ENCODE measurements around the gene ATP1B2. TPM values are rescaled to one million over a fixed set of nuclear protein-coding genes. Genes with fewer than 3 reads are reported as not detected.
"Not testable (repeated sequence)": the region's sequence is repeated elsewhere in the genome, so short reads cannot be mapped to it uniquely, and the experiment has no call there.

ATP1B2 gene
- polyA plus RNA-seq, 4 donors: 1.1 to 1.9 TPM; not detected in 2

GRCh38 chr17:7615265-7615747 is 35.4 kb upstream of the ATP1B2 start:
- no peaks in the 10 kb centered on the region for H3K27me3 ChIP-seq (ENCODE audit: control insufficient read depth in 3 of 3, insufficient read depth in 3 of 3, low read length in 3 of 3)
- FAIRE-seq (no peak), DNase-seq (no peak)
- peaks cover 0 to 9% (median under 1%) of the 10 kb centered on the region in 3 donors for H3K36me3 ChIP-seq (ENCODE audit: control insufficient read depth in 3 of 3, insufficient read depth in 2 of 3, low read depth in 1 of 3, low read length in 3 of 3)
- peak overlapping the region; percentile 43 to 82 (median 78) for H3K27ac ChIP-seq (ENCODE audit: low read depth in 1 of 3, low read length in 2 of 3)
- H3K4me1 ChIP-seq (ENCODE audit: control insufficient read depth in 3 of 3, insufficient read depth in 2 of 3, low read depth in 1 of 3, low read length in 2 of 3): peaks cover 7 to 15% (median 11%) of the 10 kb centered on the region in 3 donors
- no peaks in the 10 kb centered on the region for H3K9me3 ChIP-seq (ENCODE audit: control insufficient read depth in 2 of 2, insufficient read depth in 1 of 2, low read depth in 1 of 2, low read length in 1 of 2)
- 3 to 5% (median 4%) methylated on average over 28 of the region's 28 CpGs for WGBS, 3 donors
- peak overlapping the region in 2 of 3 donors; percentile 16 to 45 for H3K4me3 ChIP-seq (ENCODE audit: low read depth in 1 of 3, low read length in 3 of 3)

DNA sequence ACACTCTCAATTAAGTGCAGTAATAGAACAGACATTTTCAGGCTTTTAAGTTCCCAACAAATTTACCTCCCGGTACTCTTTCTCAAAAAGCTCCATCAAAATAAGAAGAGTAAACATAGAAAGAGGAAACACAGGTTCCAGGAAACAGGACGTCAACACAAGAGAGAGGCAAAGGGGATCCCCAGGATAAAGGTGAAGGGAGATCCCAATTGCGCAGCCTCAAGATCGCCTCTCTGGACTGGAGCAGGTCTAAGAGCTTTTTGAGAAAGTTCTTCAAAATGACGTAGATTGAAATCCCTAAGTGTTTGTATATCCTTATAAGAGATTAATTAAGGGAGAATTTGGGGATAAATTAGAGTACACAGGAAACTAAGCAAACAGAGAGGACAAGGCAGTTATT is 32.1 kb upstream of the ATP1B2 start:
- DNase-seq (no peak), FAIRE-seq (no peak)
- H3K27me3 ChIP-seq (ENCODE audit: control insufficient read depth in 3 of 3, insufficient read depth in 3 of 3, low read length in 3 of 3): no peaks in the 10 kb centered on the region
- H3K9me3 ChIP-seq (ENCODE audit: control insufficient read depth in 2 of 2, insufficient read depth in 1 of 2, low read depth in 1 of 2, low read length in 1 of 2): no peaks in the 10 kb centered on the region
- H3K36me3 ChIP-seq (ENCODE audit: control insufficient read depth in 3 of 3, insufficient read depth in 2 of 3, low read depth in 1 of 3, low read length in 3 of 3): no peaks in the 10 kb centered on the region
- WGBS, 3 donors: 72 to 74% (median 74%) methylated on average over 5 of the region's 5 CpGs
- peaks cover 0 to 3% (median 2%) of the 10 kb centered on the region in 3 donors for H3K4me1 ChIP-seq (ENCODE audit: control insufficient read depth in 3 of 3, insufficient read depth in 2 of 3, low read depth in 1 of 3, low read length in 2 of 3)
- H3K27ac ChIP-seq (ENCODE audit: low read depth in 1 of 3, low read length in 2 of 3): no peak overlapping the region
- no peak overlapping the region for H3K4me3 ChIP-seq (ENCODE audit: low read depth in 1 of 3, low read length in 3 of 3)

- Histone ChIP-seq H3K4me1 (ENCODE audit: control insufficient read depth in 3 of 3, insufficient read depth in 2 of 3, low read depth in 1 of 3, low read length in 2 of 3) (no peaks in the 10 kb centered on the region), H3K36me3 (ENCODE audit: control insufficient read depth in 3 of 3, insufficient read depth in 2 of 3, low read depth in 1 of 3, low read length in 3 of 3) (peaks cover 0 to 12% (median 0%) of the 10 kb centered on the region in 3 donors), H3K27me3 (ENCODE audit: control insufficient read depth in 3 of 3, insufficient read depth in 3 of 3, low read length in 3 of 3) (no peaks in the 10 kb centered on the region), H3K27ac (ENCODE audit: low read depth in 1 of 3, low read length in 2 of 3) (no peak overlapping the region), H3K4me3 (ENCODE audit: low read depth in 1 of 3, low read length in 3 of 3) (no peak overlapping the region), H3K9me3 (ENCODE audit: control insufficient read depth in 2 of 2, insufficient read depth in 1 of 2, low read depth in 1 of 2, low read length in 1 of 2) (no peaks in the 10 kb centered on the region)
- FAIRE-seq (no peak), DNase-seq (no peak)
- 81 to 93% (median 86%) methylated on average over 8 of the region's 8 CpGs for WGBS, 3 donors
Measured at GRCh38 chr17:7620835-7621234, 29.9 kb upstream of the ATP1B2 start.

DNA sequence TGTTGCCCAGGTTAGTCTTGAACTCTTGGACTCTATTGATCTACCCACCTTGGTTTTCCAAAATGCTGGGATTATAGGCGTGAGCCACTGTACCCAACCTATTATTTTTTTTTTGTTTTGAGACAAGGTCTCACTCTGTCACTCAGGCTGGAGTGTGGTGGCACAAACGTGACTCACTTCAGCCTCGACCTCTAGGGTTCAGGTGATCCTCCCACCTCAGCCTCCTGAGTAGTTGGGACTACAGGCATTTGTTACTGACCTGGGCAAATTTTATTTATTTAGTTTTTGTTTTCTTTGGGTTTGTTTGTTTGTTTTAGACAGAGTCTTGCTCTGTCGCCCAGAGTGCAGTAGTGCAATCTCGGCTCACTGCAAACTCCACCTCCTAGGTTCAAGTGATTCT is 27.1 kb upstream of the ATP1B2 start:
- no peaks in the 10 kb centered on the region for H3K27me3 ChIP-seq (ENCODE audit: control insufficient read depth in 3 of 3, insufficient read depth in 3 of 3, low read length in 3 of 3)
- no peak for DNase-seq
- 69 to 83% (median 78%) methylated on average over 5 of the region's 5 CpGs for WGBS, 3 donors
- H3K4me1 ChIP-seq (ENCODE audit: control insufficient read depth in 3 of 3, insufficient read depth in 2 of 3, low read depth in 1 of 3, low read length in 2 of 3): peaks cover 0 to 11% (median 0%) of the 10 kb centered on the region in 3 donors
- no peaks in the 10 kb centered on the region for H3K9me3 ChIP-seq (ENCODE audit: control insufficient read depth in 2 of 2, insufficient read depth in 1 of 2, low read depth in 1 of 2, low read length in 1 of 2)
- no peak for FAIRE-seq
- H3K36me3 ChIP-seq (ENCODE audit: control insufficient read depth in 3 of 3, insufficient read depth in 2 of 3, low read depth in 1 of 3, low read length in 3 of 3): peaks cover 0 to 25% (median 0%) of the 10 kb centered on the region in 3 donors
- no peak overlapping the region for H3K27ac ChIP-seq (ENCODE audit: low read depth in 1 of 3, low read length in 2 of 3)
- no peak overlapping the region for H3K4me3 ChIP-seq (ENCODE audit: low read depth in 1 of 3, low read length in 3 of 3)

DNA sequence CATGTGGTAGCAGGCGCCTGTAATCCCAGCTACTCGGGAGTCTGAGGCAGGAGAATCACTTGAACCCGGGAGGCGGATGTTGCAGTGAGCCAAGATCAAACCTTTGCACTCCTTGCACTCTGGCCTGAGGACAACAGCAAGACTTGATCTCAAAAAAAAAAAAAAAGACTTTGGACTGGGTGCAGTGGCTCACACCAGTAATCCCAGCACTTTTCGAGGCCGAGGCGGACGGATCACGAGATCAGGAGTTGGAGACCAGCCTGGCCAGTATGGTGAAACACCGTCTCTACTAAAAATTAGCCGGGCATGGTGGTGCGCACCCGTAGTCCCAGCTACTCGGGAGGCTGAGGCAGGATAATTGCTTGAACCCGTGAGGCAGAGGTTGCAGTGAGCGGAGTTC is 25.0 kb upstream of the ATP1B2 start:
- 44 to 77% (median 61%) methylated on average over 16 of the region's 16 CpGs for WGBS, 3 donors
- peak overlapping the region in 1 of 3 donors; percentile 97 for H3K4me3 ChIP-seq (ENCODE audit: low read depth in 1 of 3, low read length in 3 of 3)
- peaks cover 0 to 29% (median 2%) of the 10 kb centered on the region in 3 donors for H3K4me1 ChIP-seq (ENCODE audit: control insufficient read depth in 3 of 3, insufficient read depth in 2 of 3, low read depth in 1 of 3, low read length in 2 of 3)
- H3K27ac ChIP-seq (ENCODE audit: low read depth in 1 of 3, low read length in 2 of 3): peak overlapping the region; percentile 59 to 99 (median 95)
- FAIRE-seq; H3K27me3 ChIP-seq (ENCODE audit: control insufficient read depth in 3 of 3, insufficient read depth in 3 of 3, low read length in 3 of 3); H3K9me3 ChIP-seq (ENCODE audit: control insufficient read depth in 2 of 2, insufficient read depth in 1 of 2, low read depth in 1 of 2, low read length in 1 of 2): not testable (repeated sequence)
- DNase-seq: peak; percentile 72 to 91
- peaks cover 0 to 25% (median 0%) of the 10 kb centered on the region in 3 donors for H3K36me3 ChIP-seq (ENCODE audit: control insufficient read depth in 3 of 3, insufficient read depth in 2 of 3, low read depth in 1 of 3, low read length in 3 of 3)

- Histone ChIP-seq H3K27me3 (ENCODE audit: control insufficient read depth in 3 of 3, insufficient read depth in 3 of 3, low read length in 3 of 3) (no peaks in the 10 kb centered on the region), H3K27ac (ENCODE audit: low read depth in 1 of 3, low read length in 2 of 3) (peak overlapping the region; percentile 59 to 99 (median 95)), H3K9me3 (ENCODE audit: control insufficient read depth in 2 of 2, insufficient read depth in 1 of 2, low read depth in 1 of 2, low read length in 1 of 2) (no peaks in the 10 kb centered on the region), H3K4me3 (ENCODE audit: low read depth in 1 of 3, low read length in 3 of 3) (peak overlapping the region in 2 of 3 donors; percentile 97), H3K36me3 (ENCODE audit: control insufficient read depth in 3 of 3, insufficient read depth in 2 of 3, low read depth in 1 of 3, low read length in 3 of 3) (peaks cover 0 to 25% (median 0%) of the 10 kb centered on the region in 3 donors), H3K4me1 (ENCODE audit: control insufficient read depth in 3 of 3, insufficient read depth in 2 of 3, low read depth in 1 of 3, low read length in 2 of 3) (peaks cover 0 to 34% (median 5%) of the 10 kb centered on the region in 3 donors)
- peak in 1 of 2 donors; percentile 35 for DNase-seq
- FAIRE-seq: no peak
- 68 to 80% (median 69%) methylated on average over 7 of the region's 7 CpGs for WGBS, 3 donors
Measured at GRCh38 chr17:7626307-7626706, 24.4 kb upstream of the ATP1B2 start.

DNA sequence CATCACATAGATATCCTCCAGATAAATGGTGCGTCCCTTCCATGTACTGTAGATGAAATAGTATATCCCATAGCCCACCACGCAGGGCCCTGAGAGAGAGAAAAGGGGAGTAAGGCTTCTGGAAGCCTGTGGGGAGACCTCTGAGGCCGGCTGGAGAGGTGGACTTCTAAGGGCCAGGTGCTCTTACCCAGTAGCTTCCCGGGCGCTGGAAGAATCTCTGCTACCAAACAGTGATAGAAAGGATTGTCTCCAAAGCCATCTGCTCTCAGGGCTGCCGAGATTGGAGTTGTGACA is 23.8 kb upstream of the ATP1B2 start:
- H3K27me3 ChIP-seq (ENCODE audit: control insufficient read depth in 3 of 3, insufficient read depth in 3 of 3, low read length in 3 of 3): no peaks in the 10 kb centered on the region
- peak overlapping the region; percentile 95 to 99 (median 95) for H3K27ac ChIP-seq (ENCODE audit: low read depth in 1 of 3, low read length in 2 of 3)
- H3K4me3 ChIP-seq (ENCODE audit: low read depth in 1 of 3, low read length in 3 of 3): peak overlapping the region; percentile 95 to 97 (median 97)
- 6 to 21% (median 19%) methylated on average over 6 of the region's 6 CpGs for WGBS, 3 donors
- no peaks in the 10 kb centered on the region for H3K9me3 ChIP-seq (ENCODE audit: control insufficient read depth in 2 of 2, insufficient read depth in 1 of 2, low read depth in 1 of 2, low read length in 1 of 2)
- peaks cover 0 to 40% (median 6%) of the 10 kb centered on the region in 3 donors for H3K4me1 ChIP-seq (ENCODE audit: control insufficient read depth in 3 of 3, insufficient read depth in 2 of 3, low read depth in 1 of 3, low read length in 2 of 3)
- FAIRE-seq (no peak), DNase-seq (no peak)
- peaks cover 0 to 25% (median 0%) of the 10 kb centered on the region in 3 donors for H3K36me3 ChIP-seq (ENCODE audit: control insufficient read depth in 3 of 3, insufficient read depth in 2 of 3, low read depth in 1 of 3, low read length in 3 of 3)

DNA sequence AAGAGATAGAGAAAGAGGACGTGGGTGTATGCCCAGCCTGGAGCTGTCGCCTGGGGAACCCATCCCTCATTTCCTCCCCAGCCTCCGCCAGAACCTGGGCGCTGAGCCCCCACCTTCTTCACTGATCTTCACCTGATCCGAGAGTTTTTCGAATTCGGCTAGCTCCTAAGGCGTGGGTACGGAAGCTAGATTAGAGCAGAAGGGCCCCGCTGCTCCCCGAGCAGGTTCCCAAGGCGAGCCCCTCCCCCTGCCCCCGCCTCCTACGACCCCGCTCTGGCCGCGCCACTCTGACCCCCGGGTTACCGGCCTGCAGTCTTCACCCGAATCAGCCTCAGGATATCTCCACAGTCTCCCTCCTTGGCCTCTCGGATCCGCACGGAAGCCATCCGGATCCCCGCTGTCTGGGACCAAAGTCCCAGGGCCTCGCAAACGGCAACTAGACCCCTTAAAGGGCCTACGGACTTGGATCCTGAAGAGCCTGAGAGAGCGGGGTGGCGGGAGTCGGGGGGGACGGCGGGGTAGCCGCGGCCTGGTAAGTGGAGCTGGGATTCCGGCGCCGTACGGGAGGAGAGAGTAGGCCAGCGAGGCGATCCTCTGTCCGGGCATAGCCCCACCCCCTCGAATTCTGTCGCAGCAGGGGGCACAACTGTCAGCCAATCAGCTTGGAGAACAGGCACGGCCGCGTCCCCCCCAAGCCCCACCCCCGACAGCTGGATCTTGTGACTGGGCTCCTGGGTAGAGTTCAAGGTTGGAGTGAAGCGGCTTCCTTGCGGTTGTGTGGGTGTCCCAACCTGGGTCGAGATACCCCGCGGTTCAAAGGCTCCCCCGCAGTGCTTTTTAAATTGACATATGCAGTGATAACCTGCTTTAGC is 23.2 kb upstream of the ATP1B2 start, which contains the start of gene SAT2:
Gene SAT2 (minus strand): TSS at position 572 of the 872 bp plus-strand sequence. CDS start 186 bp downstream, at position 386.
- peak within 1 kb of the TSS; percentile 95 to 97 (median 97) for H3K4me3 ChIP-seq (ENCODE audit: low read depth in 1 of 3, low read length in 3 of 3)
- FAIRE-seq: no peak
- WGBS, 3 donors: 0 to 1% (median 0%) methylated on average over 38 to 54 of the region's 54 CpGs
- peak within 1 kb of the TSS; percentile 95 to 99 (median 95) for H3K27ac ChIP-seq (ENCODE audit: low read depth in 1 of 3, low read length in 2 of 3)
- peaks cover 0 to 25% (median 0%) of the 10 kb centered on the region in 3 donors for H3K36me3 ChIP-seq (ENCODE audit: control insufficient read depth in 3 of 3, insufficient read depth in 2 of 3, low read depth in 1 of 3, low read length in 3 of 3)
- peak; percentile 97 for DNase-seq
- peaks cover 0 to 45% (median 6%) of the 10 kb centered on the region in 3 donors for H3K4me1 ChIP-seq (ENCODE audit: control insufficient read depth in 3 of 3, insufficient read depth in 2 of 3, low read depth in 1 of 3, low read length in 2 of 3)
- H3K27me3 ChIP-seq (ENCODE audit: control insufficient read depth in 3 of 3, insufficient read depth in 3 of 3, low read length in 3 of 3): no peaks in the 10 kb centered on the region
- no peaks in the 10 kb centered on the region for H3K9me3 ChIP-seq (ENCODE audit: control insufficient read depth in 2 of 2, insufficient read depth in 1 of 2, low read depth in 1 of 2, low read length in 1 of 2)
